Stimulated activated CD4-positive, alpha-beta T cell treated with anti-CD3 and anti-CD28 coated beads, Interleukin-4, amount 100 ng/mL, for 1 hour (primary cell): ENCODE results near the gene OPA1.

ENCODE experiments used
- DNase-seq: peaks from one replicate; pipeline ENCODE4 v3.0.0-alpha.2; 2020

Gene OPA1

GRCh38 chr3:193710286-193711165, 117.5 kb downstream of the OPA1 start:
- DNase-seq: no peak

DNA sequence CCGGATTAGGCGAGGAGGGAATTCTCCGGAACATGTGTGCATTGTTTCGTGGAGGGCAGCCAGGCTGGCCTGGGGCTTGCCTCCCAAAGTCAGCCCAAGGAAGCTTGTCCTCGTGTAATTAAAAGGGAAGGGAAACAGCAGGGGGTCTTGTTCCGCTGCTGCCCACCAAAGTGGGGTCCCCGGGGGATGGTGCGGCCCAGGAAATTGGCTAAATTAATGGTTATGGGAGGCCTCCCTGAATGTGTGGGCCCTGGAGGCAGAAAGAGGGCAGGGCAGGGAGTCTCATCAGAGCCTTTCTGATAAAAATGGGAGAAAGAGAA, 118.1 kb downstream of the OPA1 start:
- no peak for DNase-seq

GRCh38 chr3:193711523-193711963, 118.5 kb downstream of the OPA1 start:
- no peak for DNase-seq

- no peak for DNase-seq
Measured at GRCh38 chr3:193711964-193712598, 119.1 kb downstream of the OPA1 start.

GRCh38 chr3:193712938-193713337, 119.9 kb downstream of the OPA1 start:
- no peak for DNase-seq

- no peak for DNase-seq
Measured at GRCh38 chr3:193714523-193715137, 121.6 kb downstream of the OPA1 start.

DNA sequence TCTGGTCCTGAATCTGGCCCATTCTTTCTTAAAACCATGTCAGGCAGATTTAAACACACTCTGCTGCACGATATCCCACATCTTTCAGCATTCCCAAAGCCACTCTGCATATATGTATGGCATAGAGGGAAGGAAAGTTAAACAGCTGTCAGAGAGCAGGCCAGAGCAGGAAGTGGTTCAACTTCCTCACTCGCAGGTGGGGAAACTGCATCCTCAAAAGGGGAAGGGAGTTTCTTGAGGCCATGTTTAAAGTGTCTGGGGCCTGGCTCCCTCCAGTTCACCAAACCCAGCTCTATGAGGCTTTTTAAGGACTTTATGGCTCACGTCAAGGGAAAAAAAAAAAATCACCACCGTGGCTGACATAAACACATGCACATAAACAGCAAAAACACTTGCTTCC, 123.1 kb downstream of the OPA1 start:
- DNase-seq: no peak

DNA sequence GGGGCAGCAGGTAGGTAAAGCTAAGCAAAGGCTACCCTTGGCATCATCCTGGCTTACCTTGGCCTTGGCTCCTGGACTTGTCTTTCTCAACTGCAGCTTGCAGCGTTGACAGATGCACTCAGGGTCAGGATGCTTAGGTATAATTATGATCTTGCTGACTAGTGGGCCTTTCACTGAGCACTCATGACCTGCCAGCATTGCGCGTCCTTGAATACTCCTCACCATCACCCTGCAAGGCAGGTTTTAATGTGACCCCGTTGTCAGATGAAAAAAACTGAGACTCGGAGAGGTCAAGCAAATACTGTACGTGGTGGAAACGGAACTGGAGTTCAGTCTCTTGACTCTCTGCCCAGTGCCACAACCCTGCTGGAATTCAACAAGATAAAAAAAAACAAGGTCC, 126.7 kb downstream of the OPA1 start:
- no peak for DNase-seq

DNA sequence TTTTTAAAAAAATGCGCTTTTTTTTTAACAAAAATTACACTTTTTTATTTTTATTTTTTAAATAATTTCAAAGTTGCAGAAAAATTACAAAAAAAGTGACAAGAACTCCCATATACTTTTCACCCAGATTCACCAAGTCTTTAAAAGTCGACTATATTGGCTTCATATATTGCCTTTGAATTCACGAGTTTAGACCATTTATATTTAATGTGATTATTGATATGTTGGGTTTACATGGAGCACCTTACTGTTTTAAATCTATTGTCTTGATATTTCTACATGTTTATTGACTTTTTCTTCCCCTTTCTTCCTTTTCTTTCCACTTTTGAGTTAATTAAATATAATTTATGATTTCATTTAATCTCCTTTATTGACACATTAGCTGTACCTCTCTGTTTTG, 127.2 kb downstream of the OPA1 start:
- no peak for DNase-seq

GRCh38 chr3:193722566-193722965, 129.6 kb downstream of the OPA1 start:
- no peak for DNase-seq

DNA sequence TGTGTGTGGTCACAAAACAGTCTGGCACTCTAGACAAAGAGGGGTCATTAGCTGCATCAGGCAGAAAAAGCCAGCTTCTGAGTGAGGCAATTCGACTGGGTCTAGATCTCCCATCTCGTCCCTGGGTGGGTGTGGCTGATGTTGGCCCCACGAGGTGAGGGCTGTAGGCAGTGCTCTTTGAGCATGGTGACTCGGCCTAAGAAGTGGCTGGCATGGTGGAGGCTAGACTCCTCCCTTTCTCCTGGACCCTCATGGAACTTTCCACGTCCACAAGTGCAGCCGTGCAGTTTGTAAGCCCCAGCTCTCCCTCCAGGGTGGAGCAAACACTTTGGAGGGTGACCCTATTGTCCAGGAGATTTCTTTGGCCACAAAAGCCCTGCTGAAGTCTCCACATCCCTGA, 134.1 kb downstream of the OPA1 start:
- DNase-seq: no peak

- DNase-seq: no peak
Measured at GRCh38 chr3:193728429-193729087, 135.6 kb downstream of the OPA1 start.

DNA sequence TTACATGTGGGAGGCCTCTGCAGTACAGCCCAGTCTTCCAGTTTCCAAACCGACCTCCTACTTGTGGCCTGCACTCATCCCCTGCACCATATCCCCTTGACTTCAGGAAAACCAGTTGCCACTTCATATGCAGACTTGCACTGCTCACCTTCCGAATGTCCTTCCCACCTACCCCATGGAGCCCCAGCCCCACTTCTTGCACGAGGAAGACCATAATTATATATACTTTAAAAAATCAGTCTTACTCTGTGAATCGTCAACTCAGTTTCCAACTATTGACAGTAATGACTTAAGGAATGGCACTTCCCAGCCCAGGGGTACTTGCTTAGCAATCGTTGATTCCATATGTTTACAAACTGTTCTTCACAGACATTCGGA, 136.1 kb downstream of the OPA1 start:
- DNase-seq: no peak

GRCh38 chr3:193729601-193730000, 136.6 kb downstream of the OPA1 start:
- DNase-seq: no peak

GRCh38 chr3:193730511-193730910, 137.5 kb downstream of the OPA1 start:
- DNase-seq: no peak

DNA sequence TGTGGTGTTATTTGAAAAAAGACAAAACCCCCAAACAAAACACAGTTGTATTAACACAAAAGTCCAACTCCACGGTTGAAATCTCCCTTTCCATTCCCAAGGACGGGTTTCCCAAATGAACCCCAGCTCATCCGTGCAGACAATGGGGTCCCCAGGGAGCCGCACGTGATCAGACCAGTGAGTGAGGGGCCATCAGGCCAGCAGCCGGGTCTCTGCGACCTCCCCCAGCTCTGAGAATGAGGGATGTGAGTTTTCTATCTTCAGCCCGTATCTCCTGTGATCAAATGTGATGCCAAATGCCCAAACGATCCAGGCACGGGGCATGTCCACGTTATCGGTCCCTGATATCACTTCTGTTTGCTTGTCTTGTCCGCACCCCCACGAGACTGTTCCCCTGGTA, 138.0 kb downstream of the OPA1 start:
- DNase-seq: no peak

DNA sequence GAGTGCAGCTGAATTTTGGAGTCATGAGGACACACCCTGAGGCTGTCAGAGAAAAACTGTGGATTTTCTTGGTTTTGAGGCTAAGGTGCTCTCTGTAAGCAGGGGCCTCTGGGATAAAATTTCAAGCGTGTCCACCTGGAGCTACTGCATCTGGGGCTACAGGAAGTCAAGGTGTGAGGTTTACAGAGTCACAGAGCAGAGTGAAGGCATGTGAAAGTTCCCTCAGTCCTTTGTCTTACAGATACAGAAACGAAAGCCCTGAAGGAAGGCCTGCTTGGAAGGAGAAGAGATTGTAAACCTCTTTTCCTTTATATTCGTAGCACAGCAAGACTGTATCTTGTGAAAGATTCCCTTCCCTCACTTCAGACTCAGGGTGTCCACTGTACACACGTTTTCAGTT, 138.6 kb downstream of the OPA1 start:
- no peak for DNase-seq

- no peak for DNase-seq
Measured at GRCh38 chr3:193732391-193732790, 139.4 kb downstream of the OPA1 start.

GRCh38 chr3:193732827-193733226, 139.8 kb downstream of the OPA1 start:
- no peak for DNase-seq

GRCh38 chr3:193734737-193735366, 141.8 kb downstream of the OPA1 start:
- no peak for DNase-seq

DNA sequence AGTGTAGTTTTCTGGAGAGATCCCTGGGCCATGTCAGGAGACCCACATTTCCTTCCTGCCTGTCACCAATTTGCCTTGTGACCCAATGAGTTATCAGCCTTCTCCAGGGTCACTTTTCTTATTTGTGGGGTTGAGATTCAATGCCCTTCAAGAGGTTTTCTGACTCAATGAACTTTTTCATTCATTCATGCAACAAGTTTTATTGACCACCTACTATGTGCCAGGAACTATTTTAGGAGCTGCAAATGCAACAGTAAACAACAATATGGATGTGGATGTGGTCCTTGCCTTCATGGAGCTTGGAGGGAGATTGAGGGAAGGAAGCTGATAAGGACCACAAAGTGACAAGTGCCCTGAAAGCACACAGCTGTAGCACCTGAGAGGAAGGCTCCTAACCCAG, 142.8 kb downstream of the OPA1 start:
- DNase-seq: no peak

DNA sequence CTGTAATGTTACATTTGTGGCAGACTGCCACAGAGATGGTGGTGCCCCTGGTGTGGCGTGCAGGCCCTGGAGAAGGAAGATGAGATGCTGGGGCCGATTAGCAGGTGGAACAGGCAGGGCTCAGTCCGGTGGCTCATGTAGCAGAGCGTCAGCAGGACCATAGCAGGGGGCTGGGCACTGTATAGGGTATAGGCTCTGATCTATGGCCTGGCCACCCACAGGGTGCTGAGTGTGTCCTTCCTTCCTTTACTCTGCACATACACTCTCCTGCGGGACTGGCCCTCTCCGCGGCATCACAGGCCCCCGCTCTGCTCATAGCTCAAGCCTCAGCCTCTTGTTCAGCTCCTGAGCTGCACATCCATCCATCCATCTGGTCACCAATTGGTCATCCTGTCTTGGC, 143.6 kb downstream of the OPA1 start:
- no peak for DNase-seq

DNA sequence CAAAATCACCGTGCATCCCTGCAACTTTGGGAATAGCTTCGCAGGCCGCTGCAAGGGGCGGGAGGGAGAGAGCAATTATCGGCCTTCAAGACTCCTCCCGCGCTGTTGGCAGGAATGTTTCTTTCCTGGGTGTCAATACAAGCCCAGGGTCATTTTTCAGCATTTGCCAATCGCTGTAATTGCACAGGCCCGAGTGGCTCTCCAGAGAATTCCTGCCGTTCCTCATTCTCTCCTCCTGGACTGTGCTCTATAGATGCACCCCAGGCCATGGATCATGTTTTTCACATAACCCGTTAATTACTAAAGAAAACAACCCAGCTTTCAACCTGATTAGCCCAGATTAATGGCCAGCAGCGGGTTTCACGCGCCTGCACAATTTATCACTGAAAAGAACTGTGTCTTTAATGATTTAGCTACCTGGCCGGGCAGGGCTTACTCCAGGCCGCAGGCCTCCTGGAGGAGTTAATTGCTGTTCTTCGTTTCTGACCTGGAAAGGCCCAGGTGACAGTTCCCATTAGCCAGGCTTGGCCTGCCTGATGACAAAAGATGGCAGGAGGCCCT, 144.3 kb downstream of the OPA1 start:
- DNase-seq: no peak
